Adipocyte (in vitro differentiated cells): Measurements from ENCODE around the gene GLG1.
"Not testable (repeated sequence)": the region's sequence is repeated elsewhere in the genome, so short reads cannot be mapped to it uniquely, and the experiment has no call there.

Source experiments
- DNase-seq: peaks from one replicate; pipeline ENCODE4 v3.0.0-alpha.2; 2015; ENCODE audit warnings: low read depth
- H3K27me3 ChIP-seq: replicated peaks from 2 replicates; pipeline ENCODE4 v1.7.0; 2013; ENCODE audit warnings: mild to moderate bottlenecking, low read length, moderate library complexity; ENCODE audit not compliant: control insufficient read depth, insufficient read depth
- H3K36me3 ChIP-seq: 2 replicates; pipeline ENCODE4 v1.7.0; 2013; ENCODE audit warnings: low read length, mild to moderate bottlenecking, moderate library complexity; ENCODE audit not compliant: control insufficient read depth, insufficient read depth, severe bottlenecking
- H3K4me1 ChIP-seq: 2 replicates; pipeline ENCODE4 v1.7.0; 2013; ENCODE audit warnings: mild to moderate bottlenecking, low read length, moderate library complexity; ENCODE audit not compliant: control insufficient read depth, insufficient read depth
- H3K4me3 ChIP-seq: 2 replicates; pipeline ENCODE4 v1.7.0; 2013; ENCODE audit warnings: mild to moderate bottlenecking, low read length, moderate library complexity
- H3K9ac ChIP-seq: 2 replicates; pipeline ENCODE4 v1.7.0; 2013; ENCODE audit warnings: mild to moderate bottlenecking, low read length, moderate library complexity
- H3K9me3 ChIP-seq: 2 replicates; pipeline ENCODE4 v1.7.0; 2013; ENCODE audit warnings: mild to moderate bottlenecking, low read length, moderate library complexity; ENCODE audit not compliant: control insufficient read depth

GLG1 gene

DNA sequence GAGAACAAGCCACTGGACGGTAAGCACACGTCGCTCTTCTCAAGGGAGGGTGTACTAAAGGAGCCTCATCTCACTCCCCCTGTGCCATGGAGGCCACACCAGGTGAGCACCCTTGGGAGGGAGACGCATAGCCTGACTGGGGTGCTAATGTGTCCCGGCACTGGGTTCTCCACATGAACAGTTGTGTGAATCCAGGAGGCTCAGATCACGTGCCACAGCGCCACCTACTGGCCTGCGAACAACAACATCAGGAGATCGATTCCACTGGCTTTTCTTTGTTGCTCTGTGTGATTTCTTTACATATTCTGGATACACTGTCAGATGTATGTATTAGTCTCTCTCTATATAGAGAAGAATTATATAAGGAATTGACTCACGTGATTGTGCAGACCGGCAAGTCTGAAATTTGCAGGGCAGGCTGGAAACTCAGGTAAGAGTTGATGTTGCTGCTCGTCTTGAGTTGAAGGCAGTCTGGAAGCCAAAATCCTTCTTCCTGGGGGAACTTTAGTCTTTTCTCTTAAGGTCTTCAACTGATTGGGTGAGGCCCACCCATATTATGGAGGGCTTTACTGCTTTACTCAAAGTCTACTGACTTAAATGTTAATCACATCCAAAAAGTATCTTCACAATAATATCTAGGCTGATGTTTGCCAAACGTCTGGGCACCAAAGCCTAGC is 176.7 kb downstream of the GLG1 start:
- H3K4me3 ChIP-seq, H3K9me3 ChIP-seq, H3K4me1 ChIP-seq, H3K27me3 ChIP-seq, H3K36me3 ChIP-seq: not testable (repeated sequence)
- peak; percentile 46 for DNase-seq
- H3K9ac ChIP-seq, result peak overlapping the region; percentile 7

GRCh38 chr16:74428493-74428892 is 178.4 kb downstream of the GLG1 start:
- not testable (repeated sequence) for H3K36me3 ChIP-seq, H3K4me3 ChIP-seq, H3K27me3 ChIP-seq, H3K9me3 ChIP-seq, H3K4me1 ChIP-seq, DNase-seq, H3K9ac ChIP-seq

- not testable (repeated sequence) for DNase-seq, H3K27me3 ChIP-seq, H3K9me3 ChIP-seq, H3K4me1 ChIP-seq, H3K9ac ChIP-seq, H3K4me3 ChIP-seq, H3K36me3 ChIP-seq
These were observed 181.2 kb downstream of the GLG1 start for GRCh38 chr16:74425751-74426150.

GRCh38 chr16:74423721-74424120 is 183.2 kb downstream of the GLG1 start:
- H3K27me3 ChIP-seq, H3K9me3 ChIP-seq, H3K4me1 ChIP-seq, DNase-seq, H3K9ac ChIP-seq, H3K36me3 ChIP-seq, H3K4me3 ChIP-seq: not testable (repeated sequence)

- DNase-seq, H3K27me3 ChIP-seq, H3K4me1 ChIP-seq, H3K9ac ChIP-seq, H3K36me3 ChIP-seq, H3K9me3 ChIP-seq, H3K4me3 ChIP-seq: not testable (repeated sequence)
These were observed 184.8 kb downstream of the GLG1 start for GRCh38 chr16:74422086-74422485.

DNA sequence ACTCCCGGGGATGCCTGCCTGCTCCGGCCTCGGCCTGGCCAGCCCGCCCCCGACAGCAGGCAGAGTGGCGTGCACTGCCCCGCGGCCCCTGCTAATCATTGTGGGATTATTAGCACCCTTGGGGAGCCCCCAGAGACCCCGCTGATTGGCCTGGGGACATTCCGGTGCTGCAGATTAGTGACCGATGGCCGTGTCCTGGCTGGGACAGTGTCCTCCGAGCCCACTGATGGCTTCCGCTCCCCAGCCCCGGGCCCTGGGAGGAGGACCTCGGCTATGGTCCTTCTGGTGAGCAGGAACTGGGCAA is 185.5 kb downstream of the GLG1 start:
- DNase-seq, H3K9ac ChIP-seq, H3K36me3 ChIP-seq, H3K9me3 ChIP-seq, H3K4me1 ChIP-seq, H3K27me3 ChIP-seq, H3K4me3 ChIP-seq: not testable (repeated sequence)

- H3K4me1 ChIP-seq, H3K4me3 ChIP-seq, H3K9ac ChIP-seq, H3K27me3 ChIP-seq, H3K36me3 ChIP-seq, H3K9me3 ChIP-seq: not testable (repeated sequence)
- peak; percentile 18 for DNase-seq
These were observed 186.1 kb downstream of the GLG1 start, which contains the start of gene CLEC18B for GRCh38 chr16:74420612-74421481. Gene CLEC18B (minus strand): TSS chr16:74421478. CDS start chr16:74421270, 208 bp downstream.

DNA sequence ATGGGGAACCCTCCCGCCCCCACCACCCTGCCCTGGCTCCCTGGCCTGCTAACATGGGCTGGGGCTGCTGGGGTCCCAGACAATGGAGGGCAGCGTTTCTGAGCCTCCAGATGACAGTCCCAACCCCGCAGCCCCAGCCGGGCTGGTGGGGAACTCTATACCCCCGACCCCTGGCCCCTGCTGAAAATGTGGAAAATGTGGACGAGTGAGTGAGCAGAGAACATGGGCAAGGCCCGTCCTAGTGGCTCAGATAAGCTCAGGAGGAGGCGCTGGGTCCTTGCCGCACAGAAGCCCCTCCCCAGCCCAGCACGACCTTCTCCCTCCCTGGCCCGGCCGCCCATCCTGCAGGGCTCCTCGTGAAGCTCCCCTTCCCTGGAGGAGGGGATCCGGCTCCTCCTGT is 187.1 kb downstream of the GLG1 start:
- not testable (repeated sequence) for H3K4me3 ChIP-seq, H3K4me1 ChIP-seq, H3K27me3 ChIP-seq, H3K9ac ChIP-seq, H3K36me3 ChIP-seq, DNase-seq, H3K9me3 ChIP-seq

GRCh38 chr16:74417897-74418296 is 189.0 kb downstream of the GLG1 start:
- H3K4me1 ChIP-seq, H3K36me3 ChIP-seq, H3K9me3 ChIP-seq, H3K4me3 ChIP-seq, DNase-seq, H3K27me3 ChIP-seq, H3K9ac ChIP-seq: not testable (repeated sequence)

- not testable (repeated sequence) for DNase-seq, H3K4me1 ChIP-seq, H3K27me3 ChIP-seq, H3K36me3 ChIP-seq, H3K4me3 ChIP-seq, H3K9ac ChIP-seq, H3K9me3 ChIP-seq
These were observed 193.0 kb downstream of the GLG1 start for GRCh38 chr16:74413920-74414319.

DNA sequence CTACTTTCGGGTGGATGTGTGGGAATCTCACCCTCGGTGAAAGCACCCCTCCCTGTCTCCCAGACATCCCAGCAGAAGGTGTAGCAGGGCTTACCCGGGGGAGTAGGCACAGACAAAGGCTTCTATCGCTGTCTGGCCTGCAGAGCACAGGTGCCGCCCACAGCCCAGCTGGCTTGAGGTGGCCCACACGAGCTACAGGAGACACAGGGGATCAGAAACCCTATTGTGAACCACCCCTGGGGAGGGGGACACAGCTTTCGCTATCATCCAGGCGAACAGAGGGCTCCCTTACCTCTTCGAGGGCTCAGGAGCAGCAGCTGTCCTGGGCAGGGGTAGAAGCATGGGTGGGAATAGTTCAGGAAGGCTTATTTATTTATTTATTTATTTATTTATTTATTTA is 193.4 kb downstream of the GLG1 start:
- not testable (repeated sequence) for H3K4me3 ChIP-seq, H3K27me3 ChIP-seq, DNase-seq, H3K4me1 ChIP-seq, H3K36me3 ChIP-seq, H3K9me3 ChIP-seq, H3K9ac ChIP-seq
